ENCODE results near the gene TMEM94.
"Not testable (repeated sequence)": the region's sequence is repeated elsewhere in the genome, so short reads cannot be mapped to it uniquely, and the experiment has no call there.

Gene TMEM94

DNA sequence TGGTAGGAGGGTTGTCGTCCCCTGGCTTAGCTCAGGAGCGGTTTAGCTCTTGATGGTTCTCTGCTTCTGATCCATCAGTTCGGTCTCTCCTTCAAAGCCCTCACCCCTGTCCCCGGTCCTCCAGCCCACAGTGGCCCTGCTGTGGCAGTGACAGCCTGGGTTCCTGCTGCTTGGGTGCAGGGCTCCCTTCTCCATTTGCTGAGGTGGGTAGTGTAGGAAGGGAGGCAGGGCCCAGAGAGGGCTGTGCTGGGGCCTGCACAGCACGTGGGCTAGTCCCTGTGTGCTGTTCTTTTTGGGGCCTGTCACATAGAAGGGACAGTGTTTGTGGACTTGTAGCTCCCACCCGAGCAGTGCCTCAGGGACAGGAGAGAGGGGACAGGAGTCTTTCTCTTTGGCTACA, 18.3 kb downstream of the TMEM94 start:
- H3K36me3 ChIP-seq = peaks cover 16% of the 10 kb centered on the region
- no peak overlapping the region for H3K4me3 ChIP-seq (ENCODE audit: low read depth, low read length)
- no peaks in the 10 kb centered on the region for H3K4me1 ChIP-seq
- no peak for DNase-seq
- no peak for TF ChIP-seq CTCF (IDR thresholded peaks at IDR 0.05; ENCODE audit: low read depth, low read length)
- no peaks in the 10 kb centered on the region for H3K9me3 ChIP-seq
- no peaks in the 10 kb centered on the region for H3K27me3 ChIP-seq

DNA sequence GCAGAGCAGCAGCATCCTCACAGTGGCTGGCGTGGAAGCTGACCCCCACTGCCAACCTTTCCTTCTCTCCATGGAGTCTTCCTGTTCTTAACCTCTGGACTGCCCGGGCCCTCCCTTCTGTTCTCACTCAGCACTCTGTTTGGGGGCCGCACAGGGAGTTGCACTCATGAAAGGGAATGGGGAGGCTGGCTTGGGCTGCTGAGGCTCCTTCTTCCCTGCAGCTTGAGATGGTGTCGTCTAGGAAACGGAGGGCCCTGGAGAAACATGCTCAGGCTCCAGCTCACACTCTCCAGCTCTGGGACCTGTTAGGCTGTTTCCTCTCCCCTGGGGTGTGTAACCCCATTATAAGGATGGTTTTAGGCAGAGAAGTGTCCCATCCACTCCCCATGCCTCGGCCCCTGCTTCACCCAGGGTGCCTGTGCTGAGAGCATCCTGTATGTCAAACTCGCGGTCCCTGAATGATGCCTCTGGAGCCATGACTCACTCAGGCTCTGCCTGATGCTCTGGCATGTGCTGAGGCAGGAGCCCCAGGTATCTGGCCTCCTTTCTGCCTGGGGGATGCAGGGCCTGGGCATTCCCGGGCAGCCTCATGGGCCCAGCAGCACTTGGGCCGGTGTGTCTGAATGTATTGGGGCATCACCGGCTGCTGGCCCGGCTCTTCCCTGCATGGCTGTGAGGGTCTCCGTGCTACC, 18.9 kb downstream of the TMEM94 start:
- H3K4me1 ChIP-seq = no peaks in the 10 kb centered on the region
- H3K27me3 ChIP-seq = no peaks in the 10 kb centered on the region
- no peak for TF ChIP-seq CTCF (IDR thresholded peaks at IDR 0.05; ENCODE audit: low read depth, low read length)
- H3K9me3 ChIP-seq = no peaks in the 10 kb centered on the region
- H3K4me3 ChIP-seq (ENCODE audit: low read depth, low read length) = no peak overlapping the region
- no peak for DNase-seq
- peaks cover 16% of the 10 kb centered on the region for H3K36me3 ChIP-seq

GRCh38 chr17:75475851-75476250, 19.4 kb downstream of the TMEM94 start:
- H3K27me3 ChIP-seq = no peaks in the 10 kb centered on the region
- no peak for DNase-seq
- peaks cover 16% of the 10 kb centered on the region for H3K36me3 ChIP-seq
- no peaks in the 10 kb centered on the region for H3K9me3 ChIP-seq
- H3K4me1 ChIP-seq = no peaks in the 10 kb centered on the region
- H3K4me3 ChIP-seq (ENCODE audit: low read depth, low read length) = no peak overlapping the region
- no peak for TF ChIP-seq CTCF (IDR thresholded peaks at IDR 0.05; ENCODE audit: low read depth, low read length)

- Histone ChIP-seq H3K4me1 (no peaks in the 10 kb centered on the region), H3K27me3 (no peaks in the 10 kb centered on the region), H3K4me3 (ENCODE audit: low read depth, low read length) (no peak overlapping the region), H3K36me3 (peaks cover 16% of the 10 kb centered on the region), H3K9me3 (no peaks in the 10 kb centered on the region)
- no peak for DNase-seq
- TF ChIP-seq CTCF (IDR thresholded peaks at IDR 0.05; ENCODE audit: low read depth, low read length) = no peak
These were observed 19.8 kb downstream of the TMEM94 start for GRCh38 chr17:75476271-75476671.

DNA sequence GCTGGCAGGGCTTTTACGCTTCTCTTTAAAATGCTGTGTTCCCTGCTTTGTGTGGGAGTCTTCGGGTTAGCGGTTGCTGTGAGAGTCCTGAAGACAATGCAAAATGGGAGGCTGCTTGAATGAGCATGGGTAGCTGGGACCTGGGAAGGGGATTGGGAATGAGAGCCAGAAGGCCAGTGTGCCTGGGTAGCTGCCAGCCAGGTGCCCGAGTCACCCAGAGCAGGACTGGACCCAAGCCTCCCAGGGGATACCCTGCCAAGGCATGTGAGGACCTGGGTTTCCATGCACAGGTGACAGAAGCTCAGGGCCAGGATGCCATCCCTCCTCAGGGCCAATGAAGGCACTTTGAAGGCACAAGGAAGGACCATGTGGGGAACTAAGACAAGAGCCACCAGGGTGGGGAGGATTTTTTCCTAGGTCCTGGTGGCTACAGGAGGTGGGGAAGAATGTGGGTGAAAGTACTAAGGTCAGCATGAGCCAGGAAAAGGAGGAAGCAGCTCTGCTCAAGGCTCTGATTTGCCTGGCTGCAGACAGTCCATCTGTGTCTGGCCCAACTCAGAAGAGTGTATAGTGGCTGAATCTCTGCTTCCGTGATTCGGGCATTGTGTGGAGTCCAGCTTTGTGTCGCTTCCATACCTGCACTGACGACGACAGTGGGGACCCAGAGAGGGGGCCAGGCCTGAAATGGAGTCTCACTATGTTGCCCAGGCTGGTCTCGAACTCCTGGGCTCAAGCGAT, 20.5 kb downstream of the TMEM94 start:
- Histone ChIP-seq H3K4me3 (ENCODE audit: low read depth, low read length) (no peak overlapping the region), H3K27me3 (no peaks in the 10 kb centered on the region), H3K36me3 (peaks cover 16% of the 10 kb centered on the region), H3K9me3 (no peaks in the 10 kb centered on the region), H3K4me1 (no peaks in the 10 kb centered on the region)
- TF ChIP-seq CTCF (IDR thresholded peaks at IDR 0.05; ENCODE audit: low read depth, low read length) = no peak
- no peak for DNase-seq

- H3K4me1 ChIP-seq = not testable (repeated sequence)
- H3K36me3 ChIP-seq = peaks cover 16% of the 10 kb centered on the region
These were observed 21.0 kb downstream of the TMEM94 start for GRCh38 chr17:75477490-75477862.

More at GRCh38 chr17:75477490-75477862, 21.0 kb downstream of the TMEM94 start:
- H3K9me3 ChIP-seq; DNase-seq; H3K27me3 ChIP-seq; H3K4me3 ChIP-seq (ENCODE audit: low read depth, low read length): not testable (repeated sequence)

Measured in BE2C (cell line).